PC-3 (cell line): ENCODE results near the gene PPARGC1A. TPM values are rescaled to one million over a fixed set of nuclear protein-coding genes. Genes with fewer than 3 reads are reported as not detected.

Source experiments
- ATAC-seq: fragments of 200-7000 bp; cut with Tn5 transposase; 2 replicates; pipeline ENCODE4 v1.9.1; 2020; ENCODE audit warnings: mild to moderate bottlenecking, moderate library complexity
- BruUV-seq: library from RNA; stranded (reverse); fragments of 400-500 nt; replicated peaks from 2 replicates; lab custom pipeline; 2021; lab: Mats Ljungman, UMichigan
- CTCF ChIA-PET: fragments of 300-600 bp; sonication (Branson Sonifier 250); formaldehyde crosslinking; loops from one replicate; lab custom pipeline; 2022; ENCODE audit warnings: antibody characterized with exemption; lab: Charles Lee
- POLR2A ChIA-PET: fragments of 300-600 bp; sonication (Branson Sonifier 250); formaldehyde crosslinking; loops from one replicate; lab custom pipeline; 2022; ENCODE audit warnings: antibody characterized with exemption; ENCODE audit not compliant: unreplicated experiment; lab: Charles Lee
- DNase-seq: peaks from one replicate; pipeline ENCODE4 v3.0.0-alpha.2; 2015
- H2AFZ ChIP-seq: fragments of 300-600 bp; sonication (generic); 2 replicates; pipeline ENCODE4 v1.6.0; 2016; ENCODE audit warnings: antibody characterized with exemption, low read length
- H3F3A ChIP-seq: fragments of 300-600 bp; sonication (generic); one replicate; pipeline ENCODE4 v1.6.0; 2017; ENCODE audit warnings: antibody characterized with exemption, low read length, control low read depth, mild to moderate bottlenecking; ENCODE audit not compliant: unreplicated experiment
- H3K27ac ChIP-seq: fragments of 300-600 bp; sonication (generic); 2 replicates; pipeline ENCODE4 v1.5.1; 2016; ENCODE audit warnings: mild to moderate bottlenecking, low read length
- H3K27me3 ChIP-seq: fragments of 300-600 bp; sonication (generic); 2 replicates; pipeline ENCODE4 v1.6.1; 2016; ENCODE audit warnings: low read length, mixed read lengths
- H3K36me3 ChIP-seq: fragments of 300-600 bp; sonication (generic); 2 replicates; pipeline ENCODE4 v1.6.1; 2016; ENCODE audit warnings: low read depth, mixed run types, low read length, mixed read lengths
- H3K4me1 ChIP-seq: fragments of 300-600 bp; sonication (generic); 2 replicates; pipeline ENCODE4 v1.5.1; 2016; ENCODE audit warnings: low read length; ENCODE audit not compliant: insufficient read depth
- H3K4me2 ChIP-seq: fragments of 300-600 bp; sonication (generic); 2 replicates; pipeline ENCODE4 v1.6.0; 2016; ENCODE audit warnings: low read length
- H3K4me3 ChIP-seq: fragments of 300-600 bp; sonication (generic); 2 replicates; pipeline ENCODE4 v1.5.1; 2016; ENCODE audit warnings: mild to moderate bottlenecking, low read length, mixed read lengths
- H3K79me2 ChIP-seq: fragments of 300-600 bp; sonication (generic); 2 replicates; pipeline ENCODE4 v1.6.1; 2017; ENCODE audit warnings: low read length, mixed read lengths
- H3K9ac ChIP-seq: fragments of 300-600 bp; sonication (generic); 2 replicates; pipeline ENCODE4 v1.6.0; 2016; ENCODE audit warnings: mild to moderate bottlenecking, low read length
- H3K9me2 ChIP-seq: fragments of 300-600 bp; sonication (generic); replicated peaks from 2 replicates; pipeline ENCODE4 v1.6.1; 2016; ENCODE audit warnings: mixed run types, low read length, mixed read lengths
- H3K9me3 ChIP-seq: fragments of 300-600 bp; sonication (generic); 2 replicates; pipeline ENCODE4 v1.6.1; 2016; ENCODE audit warnings: low read length, mixed read lengths
- H4K20me1 ChIP-seq: fragments of 300-600 bp; sonication (generic); 2 replicates; pipeline ENCODE4 v1.6.1; 2016; ENCODE audit warnings: low read length, mixed read lengths
- EZH2 ChIP-seq: fragments of 300-600 bp; sonication (generic); IDR thresholded peaks from one replicate; pipeline ENCODE4 v1.6.1; 2017; ENCODE audit warnings: antibody characterized with exemption, mild to moderate bottlenecking, low read length; ENCODE audit not compliant: unreplicated experiment
- EZH2phosphoT487 ChIP-seq: fragments of 300-600 bp; sonication (generic); IDR thresholded peaks from 2 replicates; pipeline ENCODE4 v1.6.1; 2018; ENCODE audit warnings: mild to moderate bottlenecking, antibody characterized with exemption, low read length, borderline replicate concordance
- intact Hi-C: fragments of 100-400 bp; cut with micrococcal nuclease; formaldehyde crosslinking; loops from 2 replicates; pipeline ENCODE4 v1.9.0; 2023
- total RNA-seq: library from RNA; depleted of rRNA; stranded (reverse); fragments of >200 nt; gene quantifications from 2 replicates; pipeline ENCODE4 v1.2.3, GENCODE V29; 2014
- TF ChIP-seq, protein P1 (sequence below): fragments of 300-600 bp; sonication (generic); conservative IDR thresholded peaks from 2 replicates; pipeline ENCODE4 v1.5.1; 2017; ENCODE audit warnings: antibody characterized with exemption, low read depth, mild to moderate bottlenecking, low read length

The PPARGC1A gene
- total RNA-seq, 1 experiment from 2014 or later: not detected

- H3K4me1 ChIP-seq: no peaks in the 10 kb centered on the region
- ATAC-seq: no peak
- no peaks in the 10 kb centered on the region for H3F3A ChIP-seq
- TF ChIP-seq EZH2 (no peak), EZH2phosphoT487 (no peak)
- TF ChIP-seq, protein P1, sequence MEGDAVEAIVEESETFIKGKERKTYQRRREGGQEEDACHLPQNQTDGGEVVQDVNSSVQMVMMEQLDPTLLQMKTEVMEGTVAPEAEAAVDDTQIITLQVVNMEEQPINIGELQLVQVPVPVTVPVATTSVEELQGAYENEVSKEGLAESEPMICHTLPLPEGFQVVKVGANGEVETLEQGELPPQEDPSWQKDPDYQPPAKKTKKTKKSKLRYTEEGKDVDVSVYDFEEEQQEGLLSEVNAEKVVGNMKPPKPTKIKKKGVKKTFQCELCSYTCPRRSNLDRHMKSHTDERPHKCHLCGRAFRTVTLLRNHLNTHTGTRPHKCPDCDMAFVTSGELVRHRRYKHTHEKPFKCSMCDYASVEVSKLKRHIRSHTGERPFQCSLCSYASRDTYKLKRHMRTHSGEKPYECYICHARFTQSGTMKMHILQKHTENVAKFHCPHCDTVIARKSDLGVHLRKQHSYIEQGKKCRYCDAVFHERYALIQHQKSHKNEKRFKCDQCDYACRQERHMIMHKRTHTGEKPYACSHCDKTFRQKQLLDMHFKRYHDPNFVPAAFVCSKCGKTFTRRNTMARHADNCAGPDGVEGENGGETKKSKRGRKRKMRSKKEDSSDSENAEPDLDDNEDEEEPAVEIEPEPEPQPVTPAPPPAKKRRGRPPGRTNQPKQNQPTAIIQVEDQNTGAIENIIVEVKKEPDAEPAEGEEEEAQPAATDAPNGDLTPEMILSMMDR: no peak
- H3K36me3 ChIP-seq: no peaks in the 10 kb centered on the region
- no peak overlapping the region for H3K4me3 ChIP-seq
- ChIA-PET CTCF (no interaction called here), POLR2A (no interaction called here)
- no peaks in the 10 kb centered on the region for H3K9me2 ChIP-seq
- H3K4me2 ChIP-seq: no peak overlapping the region
- intact Hi-C loops: no loop called here
- no peaks in the 10 kb centered on the region for H4K20me1 ChIP-seq
- BruUV-seq: no TSS peak
- no peak overlapping the region for H2AFZ ChIP-seq
- no peak overlapping the region for H3K27ac ChIP-seq
- peak; percentile 2 for DNase-seq
- H3K9ac ChIP-seq: no peak overlapping the region
- no peaks in the 10 kb centered on the region for H3K27me3 ChIP-seq
- no peaks in the 10 kb centered on the region for H3K9me3 ChIP-seq
- H3K79me2 ChIP-seq: no peaks in the 10 kb centered on the region
Measured at GRCh38 chr4:23856630-23857029, 33.2 kb downstream of the PPARGC1A start.

- intact Hi-C loops: no loop called here
- POLR2A ChIA-PET: no interaction called here
- ATAC-seq (no peak), DNase-seq (no peak)
- Histone ChIP-seq H3K9me2 (no peaks in the 10 kb centered on the region), H2AFZ (no peak overlapping the region), H3K4me2 (no peak overlapping the region), H3K79me2 (no peaks in the 10 kb centered on the region), H3K9me3 (no peaks in the 10 kb centered on the region), H4K20me1 (no peaks in the 10 kb centered on the region), H3F3A (no peaks in the 10 kb centered on the region), H3K27me3 (no peaks in the 10 kb centered on the region), H3K27ac (no peak overlapping the region), H3K4me3 (no peak overlapping the region), H3K36me3 (no peaks in the 10 kb centered on the region), H3K9ac (no peak overlapping the region), H3K4me1 (no peaks in the 10 kb centered on the region)
- TF ChIP-seq, protein P1: no peak
- TF ChIP-seq EZH2: no peak
- TF ChIP-seq EZH2phosphoT487: no peak
- BruUV-seq: no TSS peak
- CTCF ChIA-PET: no interaction called here
Measured at GRCh38 chr4:23855912-23856605, 33.8 kb downstream of the PPARGC1A start.

- no peak for TF ChIP-seq EZH2
- TF ChIP-seq, protein P1: no peak
- TF ChIP-seq EZH2phosphoT487: no peak
- intact Hi-C loops: no loop called here
- POLR2A ChIA-PET: no interaction called here
Measured at GRCh38 chr4:23853986-23854660, 35.7 kb downstream of the PPARGC1A start.

More at GRCh38 chr4:23853986-23854660, 35.7 kb downstream of the PPARGC1A start:
- CTCF ChIA-PET: no interaction called here
- Histone ChIP-seq H3K36me3 (no peaks in the 10 kb centered on the region), H3F3A (no peaks in the 10 kb centered on the region), H3K27me3 (no peaks in the 10 kb centered on the region), H3K79me2 (no peaks in the 10 kb centered on the region), H3K4me2 (no peak overlapping the region), H3K9ac (no peak overlapping the region), H3K27ac (no peak overlapping the region), H3K4me3 (no peak overlapping the region), H3K4me1 (no peaks in the 10 kb centered on the region), H3K9me3 (no peaks in the 10 kb centered on the region), H2AFZ (no peak overlapping the region), H4K20me1 (no peaks in the 10 kb centered on the region), H3K9me2 (no peaks in the 10 kb centered on the region)
- ATAC-seq (no peak), DNase-seq (no peak)
- BruUV-seq: no TSS peak
